ENCODE results near the gene JHY. TPM values are rescaled to one million over a fixed set of nuclear protein-coding genes. Genes with fewer than 3 reads are reported as not detected.

The JHY gene
- total RNA-seq, 1 donor from 2014 or later, result 7.4 TPM

- Mint-ChIP-seq H3K27me3 (ENCODE audit: low read depth) (peaks cover 12% of the 10 kb centered on the region), H3K36me3 (ENCODE audit: low read depth) (no peaks in the 10 kb centered on the region), H3K27ac (ENCODE audit: unreplicated experiment) (no peak overlapping the region), H3K9me3 (ENCODE audit: low read depth) (no peaks in the 10 kb centered on the region), H3K4me1 (ENCODE audit: low read depth) (no peaks in the 10 kb centered on the region), H3K4me3 (ENCODE audit: unreplicated experiment) (no peak overlapping the region)
- no peak for DNase-seq (ENCODE audit: low spot score)
- TF ChIP-seq CTCF (IDR thresholded peaks at IDR 0.05), result no peak
Observed at GRCh38 chr11:123006860-123007542, 124.4 kb downstream of the JHY start.

Other genes starting within 250 kb of the JHY start
- 10.4 to 14.8 TPM (median 14.4 TPM) in 3 replicates for gene UBASH3B, start 227.0 kb upstream of the JHY start, total RNA-seq
- not detected in 3 replicates for gene CRTAM, start 44.3 kb upstream of the JHY start, total RNA-seq
- not detected in 3 replicates for gene BSX, start 99.1 kb downstream of the JHY start, total RNA-seq
- gene HSPA8, start 179.4 kb downstream of the JHY start, total RNA-seq, result 1,112 to 1,153 TPM (median 1,138 TPM) in 3 replicates

Data from chondrocyte (in vitro differentiated cells).